Fibroblast of pulmonary artery (primary cell): ENCODE results near the gene CKLF.

Experiments
- DNase-seq: peaks from one replicate; pipeline ENCODE4 v3.0.0-alpha.2; 2010; ENCODE audit warnings: low read depth
- H3K4me3 ChIP-seq: replicated peaks from 2 replicates; pipeline ENCODE4 v1.5.1; 2011; ENCODE audit warnings: low read depth, mild to moderate bottlenecking, control low read depth, low read length, moderate library complexity
- CTCF ChIP-seq: IDR thresholded peaks from 2 replicates; pipeline ENCODE4 v1.5.1; 2011; ENCODE audit warnings: mild to moderate bottlenecking, control low read depth, low read length, inconsistent platforms; ENCODE audit errors: missing control alignments

CKLF gene

GRCh38 chr16:66548868-66549267, 3.5 kb upstream of the CKLF start:
- DNase-seq: no peak
- no peak for TF ChIP-seq CTCF
- peak overlapping the region; percentile 72 for H3K4me3 ChIP-seq

DNA sequence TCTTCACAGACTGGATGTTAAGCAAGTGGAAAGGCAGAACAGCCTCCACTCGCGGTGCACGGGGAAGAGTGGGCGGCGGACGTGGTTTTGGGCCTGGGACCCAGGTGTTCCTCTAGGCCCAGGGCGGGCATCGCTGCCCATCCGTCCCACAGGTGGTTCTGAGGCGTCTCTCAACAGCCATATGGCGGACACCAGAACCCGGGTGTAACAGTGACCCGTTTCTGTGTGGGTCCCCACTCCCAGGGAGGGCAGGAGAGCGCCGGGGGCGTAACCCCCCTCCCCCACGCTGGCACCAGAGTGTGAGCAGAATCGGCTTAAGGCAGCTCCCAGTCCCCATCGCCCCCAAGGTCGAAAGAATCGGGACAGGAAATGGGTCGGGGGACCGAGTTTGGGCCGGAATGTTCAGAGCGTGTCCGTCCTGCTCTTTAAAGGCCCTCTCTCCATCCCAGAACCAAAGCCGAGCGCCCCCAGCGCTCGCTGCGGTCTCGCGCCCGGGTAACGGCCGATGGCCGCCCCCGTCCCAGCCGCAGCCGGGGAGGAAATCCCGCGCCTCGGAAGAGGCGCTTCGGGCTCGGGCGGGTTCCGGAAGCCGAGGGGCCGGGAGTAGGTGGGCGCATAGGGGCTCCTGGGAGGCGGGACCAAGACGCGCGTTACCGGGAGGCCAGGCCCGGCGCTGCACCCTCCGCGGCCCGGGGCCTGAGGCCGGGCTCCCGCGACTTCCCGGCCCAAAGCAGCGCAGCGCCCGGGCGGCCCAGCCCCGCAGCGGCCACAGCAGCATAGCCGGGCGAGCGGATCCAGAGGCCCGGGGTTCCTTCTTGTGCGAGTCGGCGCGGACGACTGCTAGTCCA, 2.9 kb upstream of the CKLF start, which contains the start of gene TK2:
Gene TK2 (minus strand): TSS at position 839 of the 848 bp plus-strand sequence. CDS start 61 bp downstream, at position 778.
- peak; percentile 15 for TF ChIP-seq CTCF
- DNase-seq: peak; percentile 77
- H3K4me3 ChIP-seq: peak within 1 kb of the TSS; percentile 72

DNA sequence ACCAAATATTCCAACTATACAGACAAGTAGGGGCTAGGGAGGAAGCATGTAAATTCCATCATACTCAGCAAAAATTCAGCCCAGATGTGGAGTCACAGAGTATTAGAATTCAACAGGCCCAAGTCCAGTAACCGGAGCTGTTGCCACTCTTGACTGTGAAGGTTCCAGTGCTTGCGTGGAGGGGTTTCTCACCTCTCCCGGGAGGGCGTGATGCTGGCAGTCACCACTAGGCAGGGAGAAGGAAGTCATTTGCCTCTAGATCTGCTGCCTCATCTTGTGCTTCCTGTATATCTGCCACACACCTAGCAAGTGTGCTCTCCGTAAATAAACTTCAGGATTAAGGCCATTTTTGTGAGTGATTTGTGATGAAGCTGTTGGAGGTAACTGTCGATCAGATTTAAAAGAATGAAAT, 1.0 kb upstream of the CKLF start:
- peak; percentile 2 for TF ChIP-seq CTCF
- peak; percentile 10 for DNase-seq
- no peak overlapping the region for H3K4me3 ChIP-seq

DNA sequence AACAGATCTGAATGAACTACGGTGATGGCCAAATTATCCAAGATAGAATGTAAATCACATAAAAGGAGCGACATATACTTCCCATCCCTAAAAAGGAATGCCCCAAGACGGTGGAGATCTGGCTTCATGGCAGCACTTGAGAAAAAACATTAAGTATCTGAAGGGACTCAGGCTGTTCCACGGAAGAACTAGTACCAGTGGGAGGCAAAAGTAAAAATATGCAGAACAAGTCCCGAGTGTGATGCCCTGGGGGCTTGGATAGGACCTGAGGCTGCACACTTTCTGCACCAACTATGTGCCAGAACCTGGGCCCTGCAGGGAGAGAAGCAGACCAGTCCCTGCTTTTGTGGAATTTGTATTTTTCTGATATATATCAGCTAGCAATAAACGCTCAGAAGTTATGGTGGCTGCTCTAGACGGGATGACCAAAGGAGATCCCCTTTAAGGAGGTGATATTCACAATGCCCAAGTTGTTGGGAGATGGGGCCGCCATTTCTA, 539 bp upstream of the CKLF start:
- TF ChIP-seq CTCF: no peak
- peak overlapping the region; percentile 64 for H3K4me3 ChIP-seq
- DNase-seq: no peak

DNA sequence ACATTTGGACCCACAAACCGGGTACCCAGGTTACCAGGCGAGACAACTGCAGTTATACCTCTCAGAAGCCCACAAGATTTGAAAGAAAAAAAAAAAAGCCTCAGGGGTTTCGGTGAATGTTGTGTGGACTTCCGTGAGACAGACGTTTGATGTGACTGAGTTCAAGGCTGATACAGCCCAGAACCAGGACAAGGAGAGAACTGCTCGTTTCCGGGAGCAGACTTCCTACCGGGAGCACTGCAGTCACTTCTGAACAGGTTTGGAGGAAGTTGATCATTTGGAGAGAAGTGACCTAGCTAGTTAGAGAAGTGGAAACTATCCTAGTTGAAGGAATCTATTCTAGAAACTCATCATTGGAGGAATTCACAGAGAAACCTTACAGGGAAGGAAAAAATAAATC, 847 bp downstream of the CKLF start:
- no peak for DNase-seq
- H3K4me3 ChIP-seq: peak overlapping the region; percentile 64
- TF ChIP-seq CTCF: no peak

- no peak for TF ChIP-seq CTCF
- DNase-seq: no peak
- H3K4me3 ChIP-seq: no peak overlapping the region
Measured at GRCh38 chr16:66554021-66554420, 1.6 kb downstream of the CKLF start.

GRCh38 chr16:66554495-66554894, 2.1 kb downstream of the CKLF start:
- H3K4me3 ChIP-seq: no peak overlapping the region
- TF ChIP-seq CTCF: no peak
- DNase-seq: no peak
